Smooth muscle cell (in vitro differentiated cells): ENCODE results near the gene MED9. TPM values are rescaled to one million over a fixed set of nuclear protein-coding genes. Genes with fewer than 3 reads are reported as not detected.

Experiments
- DNase-seq: peaks from one replicate; lab custom pipeline; 2025; ENCODE audit not compliant: unreplicated experiment; lab: John Stamatoyannopoulos, UW
- H2AFZ ChIP-seq: fragments of 200-600 bp; sonication (generic); 2 replicates; pipeline ENCODE4 v1.6.0; 2016; ENCODE audit warnings: antibody characterized with exemption, low read depth, mild to moderate bottlenecking
- H3F3A ChIP-seq: fragments of 200-600 bp; sonication (generic); 2 replicates; pipeline ENCODE4 v1.6.0; 2017; ENCODE audit warnings: antibody characterized with exemption, low read depth
- H3K27ac ChIP-seq: fragments of 200-600 bp; sonication (generic); 2 replicates; pipeline ENCODE4 v1.5.1; 2016; ENCODE audit warnings: low read depth, mild to moderate bottlenecking
- H3K27me3 ChIP-seq: fragments of 200-600 bp; sonication (generic); 2 replicates; pipeline ENCODE4 v1.6.1; 2016; ENCODE audit warnings: low read depth, mild to moderate bottlenecking
- H3K36me3 ChIP-seq: fragments of 200-600 bp; sonication (generic); 2 replicates; pipeline ENCODE4 v1.5.1; 2016; ENCODE audit warnings: low read depth
- H3K4me1 ChIP-seq: fragments of 200-600 bp; sonication (generic); 2 replicates; pipeline ENCODE4 v1.5.1; 2016; ENCODE audit warnings: low read depth
- H3K4me2 ChIP-seq: fragments of 200-600 bp; sonication (generic); 2 replicates; pipeline ENCODE4 v1.6.0; 2016; ENCODE audit warnings: mild to moderate bottlenecking
- H3K4me3 ChIP-seq: fragments of 200-600 bp; sonication (generic); 2 replicates; pipeline ENCODE4 v1.5.1; 2016; ENCODE audit warnings: mild to moderate bottlenecking
- H3K79me2 ChIP-seq: fragments of 200-600 bp; sonication (generic); 2 replicates; pipeline ENCODE4 v1.6.0; 2016; ENCODE audit warnings: low read depth, mild to moderate bottlenecking
- H3K9ac ChIP-seq: fragments of 200-600 bp; sonication (generic); 2 replicates; pipeline ENCODE4 v1.6.0; 2016; ENCODE audit warnings: low read depth
- H3K9me3 ChIP-seq: fragments of 200-600 bp; sonication (generic); replicated peaks from 2 replicates; pipeline ENCODE4 v1.5.1; 2016; ENCODE audit warnings: low read depth
- H4K20me1 ChIP-seq: fragments of 200-600 bp; sonication (generic); 2 replicates; pipeline ENCODE4 v1.6.0; 2016; ENCODE audit warnings: low read depth
- CTCF ChIP-seq: fragments of 200-600 bp; sonication (generic); IDR thresholded peaks from 2 replicates; pipeline ENCODE4 v1.5.1; 2017; ENCODE audit warnings: borderline replicate concordance, mild to moderate bottlenecking, antibody characterized with exemption; ENCODE audit not compliant: insufficient read depth, poor library complexity, severe bottlenecking
- WGBS: methylation state at CpG from one replicate; pipeline ENCODE4 v1.1.7; 2016; ENCODE audit warnings: low lambda C conversion rate; 5-methylcytosine and 5-hydroxymethylcytosine counted together
- polyA plus RNA-seq: library from polyadenylated mRNA; unstranded; fragments of >200 nt; fragmentation: Nextera tagmentation; extraction: Ambion mirVana; gene quantifications from 2 replicates; pipeline ENCODE4 v1.2.1, GENCODE V29; 2016
- total RNA-seq: library from RNA; depleted of rRNA; stranded (reverse); fragments of >200 nt; gene quantifications from 2 replicates; pipeline ENCODE4 v1.2.3, GENCODE V29; 2014

MED9 gene
- total and polyA plus RNA-seq, 2 experiments from 2014 or later, result 8.4 to 15.4 TPM

DNA sequence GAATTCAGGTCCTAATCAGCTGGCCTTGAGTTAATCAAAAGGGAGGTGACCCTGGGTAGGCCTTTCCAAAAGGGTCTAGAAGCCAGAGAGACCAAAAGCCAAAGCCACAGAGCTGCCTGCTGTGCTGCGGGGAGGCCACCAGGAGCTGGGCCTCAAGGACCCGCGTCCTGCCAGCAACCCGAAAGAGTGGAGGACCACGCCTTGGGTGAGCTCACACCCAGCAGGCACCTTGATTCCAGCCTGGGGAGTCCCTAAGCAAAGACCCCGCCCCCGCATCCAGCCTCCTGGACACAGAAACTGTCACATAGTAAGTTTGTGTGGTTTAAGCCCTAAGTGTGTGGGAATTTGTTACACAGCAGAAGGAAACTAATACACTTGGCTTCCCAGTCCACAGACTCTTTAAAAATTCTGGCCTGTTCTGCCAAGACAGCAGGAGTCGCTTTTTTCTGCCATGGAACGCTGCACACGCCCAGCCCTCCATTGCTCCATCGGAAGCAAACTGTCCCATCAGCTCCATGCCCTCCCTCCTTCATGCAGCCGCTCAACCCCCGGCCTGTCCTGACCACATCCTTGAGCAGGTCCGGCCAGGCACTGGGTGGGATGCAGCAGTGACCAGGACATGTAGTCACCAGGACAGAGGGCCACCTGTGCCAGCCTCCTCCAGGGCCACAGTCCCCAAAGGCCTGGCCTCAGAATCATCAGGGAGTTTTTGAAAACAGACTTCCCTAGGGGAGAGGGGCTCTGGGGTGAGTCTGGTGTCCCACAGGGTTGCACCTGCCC is 40.3 kb downstream of the MED9 start:
- TF ChIP-seq CTCF, result no peak
- Histone ChIP-seq H3K36me3 (no peaks in the 10 kb centered on the region), H3K4me1 (peaks cover 11% of the 10 kb centered on the region), H3K9ac (no peak overlapping the region), H3K4me3 (no peak overlapping the region), H3K9me3 (no peaks in the 10 kb centered on the region), H3K27me3 (no peaks in the 10 kb centered on the region), H4K20me1 (peaks cover 11% of the 10 kb centered on the region), H2AFZ (no peak overlapping the region), H3K27ac (no peak overlapping the region), H3F3A (no peaks in the 10 kb centered on the region), H3K79me2 (no peaks in the 10 kb centered on the region), H3K4me2 (no peak overlapping the region)
- DNase-seq, result no peak
- 98% methylated on average over 14 of the region's 14 CpGs for WGBS

DNA sequence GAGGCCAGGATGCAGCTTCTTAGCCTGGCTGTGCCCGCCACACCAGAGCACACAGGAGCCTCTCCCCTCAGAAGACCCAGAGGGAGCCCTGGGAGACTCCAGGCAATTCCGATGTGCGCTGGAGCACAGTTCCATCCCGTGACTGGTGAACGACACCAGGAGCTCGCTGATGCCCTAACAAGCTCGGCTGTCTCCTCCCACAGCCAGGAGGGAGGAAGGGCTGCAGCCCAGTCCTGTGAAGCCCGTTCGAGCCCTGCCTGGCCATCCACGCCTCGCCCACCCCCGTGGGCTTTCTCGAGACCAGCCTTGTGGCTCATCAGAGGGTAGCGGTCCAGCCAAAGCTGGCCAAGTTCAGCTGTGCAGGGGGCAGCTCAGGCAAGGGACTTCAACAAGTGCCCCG is 41.2 kb downstream of the MED9 start:
- Histone ChIP-seq H3K36me3 (no peaks in the 10 kb centered on the region), H2AFZ (no peak overlapping the region), H3K4me3 (no peak overlapping the region), H3K27me3 (no peaks in the 10 kb centered on the region), H3K9me3 (no peaks in the 10 kb centered on the region), H3K4me2 (no peak overlapping the region), H3K4me1 (peaks cover 11% of the 10 kb centered on the region), H3K27ac (no peak overlapping the region), H4K20me1 (peaks cover 5% of the 10 kb centered on the region), H3K79me2 (no peaks in the 10 kb centered on the region), H3K9ac (no peak overlapping the region), H3F3A (no peaks in the 10 kb centered on the region)
- no peak for DNase-seq
- no peak for TF ChIP-seq CTCF
- 86% methylated on average over 15 of the region's 15 CpGs for WGBS

DNA sequence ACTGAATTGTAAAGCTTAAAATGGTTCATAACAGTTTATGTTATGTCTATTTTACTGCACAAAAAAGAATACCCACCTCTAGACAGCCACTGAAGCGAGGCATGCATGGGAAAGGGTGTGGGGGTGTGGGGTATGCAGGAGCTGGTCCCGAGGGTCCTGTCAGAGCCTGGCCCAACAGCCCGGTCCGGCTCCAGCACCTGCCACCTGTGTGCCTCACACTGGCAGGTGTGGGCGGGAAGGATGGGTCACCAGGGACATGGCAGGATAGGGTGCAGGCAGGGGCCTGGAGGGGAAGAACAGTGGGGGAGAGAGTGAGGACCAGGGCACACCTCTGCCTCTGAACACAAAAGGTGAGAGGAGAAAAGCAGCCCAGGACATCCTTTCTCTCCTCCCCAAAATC is 42.2 kb downstream of the MED9 start:
- Histone ChIP-seq H3K36me3 (no peaks in the 10 kb centered on the region), H3K27ac (no peak overlapping the region), H3F3A (no peaks in the 10 kb centered on the region), H3K9ac (no peak overlapping the region), H3K4me3 (no peak overlapping the region), H3K27me3 (no peaks in the 10 kb centered on the region), H3K9me3 (no peaks in the 10 kb centered on the region), H2AFZ (no peak overlapping the region), H3K79me2 (no peaks in the 10 kb centered on the region), H3K4me1 (peaks cover 11% of the 10 kb centered on the region), H4K20me1 (peaks cover 5% of the 10 kb centered on the region), H3K4me2 (no peak overlapping the region)
- no peak for DNase-seq
- WGBS, result 99% methylated on average over 5 of the region's 5 CpGs
- no peak for TF ChIP-seq CTCF

DNA sequence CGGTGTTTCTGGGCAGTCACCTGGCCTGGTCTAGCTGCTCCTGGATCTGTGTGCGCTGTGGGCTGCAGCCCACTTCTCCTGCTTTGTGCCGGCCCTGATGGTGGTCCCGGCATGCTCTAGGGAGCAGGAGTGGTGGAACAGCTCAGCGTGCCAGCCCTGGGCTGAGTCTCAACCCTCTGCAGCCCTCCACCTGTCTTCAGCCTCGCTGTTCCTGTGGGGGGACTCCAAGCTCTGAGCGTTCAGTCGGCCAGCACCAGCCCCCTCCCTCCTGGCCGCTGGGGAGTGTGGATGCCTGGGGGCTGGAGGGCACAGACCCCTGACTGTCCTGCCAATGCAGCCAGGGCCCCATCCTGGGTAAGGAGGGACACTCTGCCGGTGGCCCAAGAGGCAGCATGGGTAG is 43.1 kb downstream of the MED9 start:
- H3K27ac ChIP-seq, result no peak overlapping the region
- H2AFZ ChIP-seq, result no peak overlapping the region
- 95% methylated on average over 10 of the region's 10 CpGs for WGBS
- H3K27me3 ChIP-seq, result no peaks in the 10 kb centered on the region
- H3K36me3 ChIP-seq, result no peaks in the 10 kb centered on the region
- peaks cover 10% of the 10 kb centered on the region for H3K4me1 ChIP-seq
- H3K9me3 ChIP-seq, result no peaks in the 10 kb centered on the region
- no peaks in the 10 kb centered on the region for H3F3A ChIP-seq
- no peak overlapping the region for H3K4me2 ChIP-seq
- no peaks in the 10 kb centered on the region for H3K79me2 ChIP-seq
- H4K20me1 ChIP-seq, result peaks cover 4% of the 10 kb centered on the region
- TF ChIP-seq CTCF, result no peak
- DNase-seq, result no peak
- no peak overlapping the region for H3K4me3 ChIP-seq
- no peak overlapping the region for H3K9ac ChIP-seq
